Trophoblast cell (in vitro differentiated cells and primary cell): ENCODE results near the gene WIPF2.
A peak's percentile ranks its signal among the peaks of the same experiment; 100 is the strongest.

Experiments used
- DNase-seq, 2 donors: peaks; one replicate each; pipeline ENCODE4 v3.0.0-alpha.2; 2016
- H2AFZ ChIP-seq: 2 replicates; pipeline ENCODE4 v1.6.1; 2013; ENCODE audit warnings: low read length, moderate library complexity, mild to moderate bottlenecking; ENCODE audit not compliant: insufficient read depth, poor library complexity
- H2AK5ac ChIP-seq: 2 replicates; pipeline ENCODE4 v1.6.1; 2013; ENCODE audit warnings: mild to moderate bottlenecking, low read length
- H2BK120ac ChIP-seq: 2 replicates; pipeline ENCODE4 v1.6.1; 2013; ENCODE audit warnings: low read length, mild to moderate bottlenecking, moderate library complexity; ENCODE audit not compliant: insufficient read depth, poor library complexity
- H2BK12ac ChIP-seq: 2 replicates; pipeline ENCODE4 v1.6.1; 2013; ENCODE audit warnings: mild to moderate bottlenecking, low read length, moderate library complexity
- H2BK5ac ChIP-seq: 2 replicates; pipeline ENCODE4 v1.6.1; 2013; ENCODE audit warnings: low read length, low read depth, moderate library complexity, mild to moderate bottlenecking; ENCODE audit not compliant: poor library complexity
- H3K14ac ChIP-seq: 2 replicates; pipeline ENCODE4 v1.6.1; 2013; ENCODE audit warnings: mild to moderate bottlenecking, low read length
- H3K18ac ChIP-seq: 2 replicates; pipeline ENCODE4 v1.6.1; 2013; ENCODE audit warnings: mild to moderate bottlenecking, low read length
- H3K23ac ChIP-seq: 2 replicates; pipeline ENCODE4 v1.6.1; 2013; ENCODE audit warnings: low read length
- H3K27ac ChIP-seq: 2 replicates; pipeline ENCODE4 v1.5.1; 2013; ENCODE audit warnings: low read depth, mild to moderate bottlenecking, inconsistent platforms, low read length, moderate library complexity
- H3K27me3 ChIP-seq: 2 replicates; pipeline ENCODE4 v1.6.1; 2013; ENCODE audit warnings: inconsistent platforms, mild to moderate bottlenecking, low read length, moderate library complexity; ENCODE audit not compliant: insufficient read depth
- H3K36me3 ChIP-seq, 2 experiments: 1 replicate in 1 of 2; 2 replicates in 1 of 2; pipeline ENCODE4 v1.6.1; 2013; ENCODE audit warnings: low read length in 2 of 2, mild to moderate bottlenecking in 2 of 2, moderate library complexity in 1 of 2; ENCODE audit not compliant: insufficient read depth in 2 of 2, control insufficient read depth in 1 of 2
- H3K4ac ChIP-seq: 2 replicates; pipeline ENCODE4 v1.6.1; 2013; ENCODE audit warnings: low read depth, mild to moderate bottlenecking, low read length, moderate library complexity
- H3K4me1 ChIP-seq, 2 experiments: 1 replicate in 1 of 2; 2 replicates in 1 of 2; pipeline ENCODE4 v1.6.1; 2013; ENCODE audit warnings: low read length in 2 of 2, mild to moderate bottlenecking in 2 of 2, moderate library complexity in 1 of 2; ENCODE audit not compliant: insufficient read depth in 2 of 2, control insufficient read depth in 1 of 2
- H3K4me2 ChIP-seq: 2 replicates; pipeline ENCODE4 v1.6.1; 2013; ENCODE audit warnings: inconsistent platforms, mild to moderate bottlenecking, low read length, moderate library complexity
- H3K4me3 ChIP-seq: 2 replicates; pipeline ENCODE4 v1.5.1; 2013; ENCODE audit warnings: mild to moderate bottlenecking, low read depth, low read length, inconsistent platforms
- H3K79me1 ChIP-seq: one replicate; pipeline ENCODE4 v1.6.1; 2013; ENCODE audit warnings: low read length
- H3K79me2 ChIP-seq: 2 replicates; pipeline ENCODE4 v1.6.1; 2013; ENCODE audit warnings: low read length, mild to moderate bottlenecking; ENCODE audit not compliant: control insufficient read depth, insufficient read depth, poor library complexity
- H3K9ac ChIP-seq: 2 replicates; pipeline ENCODE4 v1.6.1; 2013; ENCODE audit warnings: mild to moderate bottlenecking, low read length
- H3K9me3 ChIP-seq: 2 replicates; pipeline ENCODE4 v1.6.1; 2013; ENCODE audit warnings: low read depth, mild to moderate bottlenecking, control low read depth, inconsistent platforms, low read length; ENCODE audit not compliant: insufficient read depth
- H4K12ac ChIP-seq: 2 replicates; pipeline ENCODE4 v1.6.1; 2013; ENCODE audit warnings: low read depth, mild to moderate bottlenecking, low read length, moderate library complexity
- H4K8ac ChIP-seq: 2 replicates; pipeline ENCODE4 v1.6.1; 2013; ENCODE audit warnings: low read depth, mild to moderate bottlenecking, low read length, moderate library complexity
- H4K91ac ChIP-seq: one replicate; pipeline ENCODE4 v1.6.1; 2013; ENCODE audit warnings: low read depth, mild to moderate bottlenecking, low read length, moderate library complexity
- WGBS: extraction: QIAGEN DNeasy Blood & Tissue Kit; methylation state at CpG from one replicate; pipeline ENCODE4 v1.1.7; 2013; ENCODE audit warnings: missing lambda C conversion rate; ENCODE audit not compliant: insufficient read length, insufficient coverage; ENCODE audit errors: extremely low coverage; 5-methylcytosine and 5-hydroxymethylcytosine counted together

WIPF2 gene

GRCh38 chr17:40188694-40189093 is 30.4 kb upstream of the WIPF2 start:
- Histone ChIP-seq H2AFZ (no peak overlapping the region), H2BK120ac (no peak overlapping the region), H3K4me1 (peaks cover 0 to 2% of the 10 kb centered on the region in 2 experiments), H3K9me3 (no peaks in the 10 kb centered on the region), H4K91ac (no peak overlapping the region), H3K14ac (no peak overlapping the region), H2BK12ac (no peak overlapping the region), H3K9ac (no peak overlapping the region), H4K8ac (no peak overlapping the region), H3K18ac (no peak overlapping the region), H3K4ac (no peak overlapping the region), H3K4me2 (no peak overlapping the region), H3K79me2 (no peaks in the 10 kb centered on the region), H3K79me1 (no peaks in the 10 kb centered on the region), H3K27me3 (no peaks in the 10 kb centered on the region), H3K36me3 (peaks cover 3 to 4% of the 10 kb centered on the region in 2 experiments), H3K27ac (no peak overlapping the region), H3K4me3 (peak overlapping the region; percentile 6), H3K23ac (no peak overlapping the region), H2AK5ac (no peak overlapping the region), H4K12ac (no peak overlapping the region), H2BK5ac (no peak overlapping the region)
- no peak for DNase-seq
- WGBS: no CpG with 5 or more reads among the region's 6 CpGs

GRCh38 chr17:40190197-40191021 is 28.7 kb upstream of the WIPF2 start:
- no peak overlapping the region for H2AK5ac ChIP-seq
- H3K27ac ChIP-seq: no peak overlapping the region
- H3K36me3 ChIP-seq: peaks cover 3 to 4% of the 10 kb centered on the region in 2 experiments
- H3K79me2 ChIP-seq: no peaks in the 10 kb centered on the region
- no peak overlapping the region for H3K14ac ChIP-seq
- no peak overlapping the region for H3K18ac ChIP-seq
- no peak overlapping the region for H3K9ac ChIP-seq
- H3K79me1 ChIP-seq: no peaks in the 10 kb centered on the region
- H3K27me3 ChIP-seq: no peaks in the 10 kb centered on the region
- no peak overlapping the region for H3K4me2 ChIP-seq
- H2BK12ac ChIP-seq: no peak overlapping the region
- no peak overlapping the region for H3K23ac ChIP-seq
- no peak overlapping the region for H2AFZ ChIP-seq
- H2BK5ac ChIP-seq: no peak overlapping the region
- no CpG with 5 or more reads among the region's 15 CpGs for WGBS
- DNase-seq: peak in 1 of 2 donors; percentile 51
- no peaks in the 10 kb centered on the region for H3K9me3 ChIP-seq
- no peak overlapping the region for H3K4me3 ChIP-seq
- H3K4ac ChIP-seq: no peak overlapping the region
- H3K4me1 ChIP-seq: peaks cover 0 to 2% of the 10 kb centered on the region in 2 experiments
- no peak overlapping the region for H2BK120ac ChIP-seq
- no peak overlapping the region for H4K91ac ChIP-seq
- no peak overlapping the region for H4K8ac ChIP-seq
- H4K12ac ChIP-seq: no peak overlapping the region

- Histone ChIP-seq H3K36me3 (peaks cover 3 to 4% of the 10 kb centered on the region in 2 experiments), H3K27me3 (no peaks in the 10 kb centered on the region), H3K4me1 (peaks cover 0 to 2% of the 10 kb centered on the region in 2 experiments), H3K4ac (no peak overlapping the region), H3K14ac (peak overlapping the region; percentile 26), H3K79me1 (no peaks in the 10 kb centered on the region), H3K23ac (no peak overlapping the region), H3K9ac (peak overlapping the region; percentile 49), H2AFZ (peak overlapping the region; percentile 56), H3K4me3 (peak overlapping the region; percentile 71), H2AK5ac (no peak overlapping the region), H3K27ac (no peak overlapping the region), H2BK12ac (no peak overlapping the region), H3K18ac (no peak overlapping the region), H4K8ac (no peak overlapping the region), H2BK120ac (no peak overlapping the region), H4K91ac (no peak overlapping the region), H3K4me2 (peak overlapping the region; percentile 96), H2BK5ac (no peak overlapping the region), H3K9me3 (no peaks in the 10 kb centered on the region), H4K12ac (no peak overlapping the region), H3K79me2 (no peaks in the 10 kb centered on the region)
- no CpG with 5 or more reads among the region's 60 CpGs for WGBS
- peak; percentile 75 to 88 for DNase-seq
Observed at GRCh38 chr17:40191237-40192208, 27.6 kb upstream of the WIPF2 start.

GRCh38 chr17:40192961-40193360 is 26.1 kb upstream of the WIPF2 start:
- Histone ChIP-seq H3K79me1 (no peaks in the 10 kb centered on the region), H3K4me1 (peaks cover 0 to 2% of the 10 kb centered on the region in 2 experiments), H3K27ac (no peak overlapping the region), H3K18ac (no peak overlapping the region), H3K9ac (no peak overlapping the region), H2BK120ac (no peak overlapping the region), H2BK5ac (no peak overlapping the region), H3K4me3 (no peak overlapping the region), H2AK5ac (no peak overlapping the region), H3K36me3 (peaks cover 3 to 4% of the 10 kb centered on the region in 2 experiments), H3K9me3 (no peaks in the 10 kb centered on the region), H3K4ac (no peak overlapping the region), H3K23ac (no peak overlapping the region), H2BK12ac (no peak overlapping the region), H3K27me3 (no peaks in the 10 kb centered on the region), H3K14ac (no peak overlapping the region), H2AFZ (no peak overlapping the region), H3K4me2 (no peak overlapping the region), H4K91ac (no peak overlapping the region), H4K12ac (no peak overlapping the region), H4K8ac (no peak overlapping the region), H3K79me2 (no peaks in the 10 kb centered on the region)
- DNase-seq: no peak
- WGBS: no CpG with 5 or more reads among the region's 2 CpGs
